Sigmoid colon (tissue), 7 donors: Measurements from ENCODE around the gene GRIK1. TPM values are rescaled to one million over a fixed set of nuclear protein-coding genes. Genes with fewer than 3 reads are reported as not detected.

ENCODE experiments used
- DNase-seq: peaks from one replicate; pipeline ENCODE4 v3.0.0-alpha.2; 2019
- H3K27ac ChIP-seq, 4 donors: fragments of 200-600 bp; sonication (generic); one replicate each; pipeline ENCODE4 v1.5.1; 2016 to 2019; ENCODE audit warnings: mild to moderate bottlenecking in 1 of 4
- H3K27me3 ChIP-seq, 3 donors: fragments of 200-600 bp; sonication (generic); one replicate each; pipeline ENCODE4 v1.5.1; 2019; ENCODE audit warnings: mild to moderate bottlenecking in 1 of 3
- H3K36me3 ChIP-seq, 4 donors: fragments of 200-600 bp; sonication (generic); one replicate each; pipeline ENCODE4 v1.5.1; 2016 to 2019
- H3K4me1 ChIP-seq, 4 donors: fragments of 200-600 bp; sonication (generic); one replicate each; pipeline ENCODE4 v1.5.1; 2017 to 2019
- H3K4me3 ChIP-seq, 4 donors: fragments of 200-600 bp; sonication (generic); one replicate each; pipeline ENCODE4 v1.5.1; 2017 to 2019; ENCODE audit warnings: mild to moderate bottlenecking in 2 of 4, moderate library complexity in 1 of 4
- H3K9me3 ChIP-seq, 4 donors: fragments of 200-600 bp in 3 of 4; sonication (generic) in 3 of 4; one replicate each; pipeline versions ENCODE4 v1.5.1 to v1.6.1; 2013 to 2019
- EP300 ChIP-seq, 4 donors: sonication (generic); formaldehyde crosslinking; IDR thresholded peaks; one replicate each; pipeline ENCODE4 v1.6.1; 2017; ENCODE audit warnings: antibody characterized with exemption in 4 of 4
- POLR2A ChIP-seq, 2 donors: fragments of 450-650 bp; IDR thresholded peaks; one replicate each; pipeline ENCODE4 v1.6.1; 2016; ENCODE audit warnings: antibody characterized with exemption in 2 of 2, mild to moderate bottlenecking in 2 of 2, moderate library complexity in 2 of 2
- POLR2AphosphoS5 ChIP-seq, 4 donors: sonication (generic); formaldehyde crosslinking; IDR thresholded peaks; one replicate each; pipeline ENCODE4 v1.6.1; 2017; ENCODE audit warnings: antibody characterized with exemption in 4 of 4
- WGBS, 2 donors: extraction: QIAGEN DNeasy Blood & Tissue Kit; methylation state at CpG; one replicate each; pipeline ENCODE4 v1.1.7; 2013; 5-methylcytosine and 5-hydroxymethylcytosine counted together
- intact Hi-C: fragments of 100-400 bp; cut with DNase I; formaldehyde crosslinking; loops from one replicate; pipeline ENCODE4 v1.15.1; 2023
- polyA plus RNA-seq, 3 donors: library from polyadenylated mRNA; stranded (reverse); fragments of 200-250 nt; gene quantifications; one replicate each; pipeline ENCODE4 v1.2.3, GENCODE V29; 2013
- total RNA-seq, 4 donors: library from RNA; depleted of rRNA; stranded (reverse); fragments of >200 nt; gene quantifications; one replicate each; pipeline ENCODE4 v1.1.0, GENCODE V29; 2016
- TF ChIP-seq, protein P1 (sequence below), 4 experiments: fragments of 450-650 bp in 3 of 4; fragments of 200-600 bp in 1 of 4; IDR thresholded peaks; one replicate each; pipeline ENCODE4 v1.5.1; 2016 to 2019; ENCODE audit warnings: antibody characterized with exemption in 4 of 4, mild to moderate bottlenecking in 3 of 4, moderate library complexity in 2 of 4
- donor health status: healthy with polysubstance abuse.
- donor health status: Bipolar disorder and iron deficiency.
- donor health status: healthy.

GRIK1 gene
- total and polyA plus RNA-seq, 7 donors = under 0.01 to 0.49 (median 0.13) TPM; not detected in 4

DNA sequence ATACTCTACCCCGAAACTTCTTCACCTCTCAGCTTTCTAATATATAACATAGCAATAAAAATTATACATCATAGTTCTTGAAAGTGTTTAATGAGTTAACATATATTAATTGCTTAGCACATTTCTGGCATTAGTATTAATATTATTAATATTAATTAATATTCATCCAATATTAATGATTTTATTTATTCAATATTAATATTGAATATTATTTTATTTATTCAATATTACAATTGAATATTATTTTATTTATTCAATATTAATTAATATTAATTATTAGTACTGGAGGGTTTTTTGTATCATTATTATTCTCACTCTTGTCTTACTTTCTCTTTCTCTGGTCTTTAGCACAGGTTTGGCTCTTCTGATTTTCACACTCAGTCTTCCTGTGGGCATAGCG is 105.2 kb downstream of the GRIK1 start:
- intact Hi-C loops = no loop called here
- Histone ChIP-seq H3K4me3 (no peak overlapping the region), H3K36me3 (no peaks in the 10 kb centered on the region), H3K27me3 (no peaks in the 10 kb centered on the region), H3K9me3 (peaks cover 0 to 5% (median 2%) of the 10 kb centered on the region in 4 donors), H3K4me1 (no peaks in the 10 kb centered on the region), H3K27ac (no peak overlapping the region)
- DNase-seq = no peak
- WGBS, 2 donors = 91 to 92% methylated on average over 2 of the region's 2 CpGs
- TF ChIP-seq, protein P1, sequence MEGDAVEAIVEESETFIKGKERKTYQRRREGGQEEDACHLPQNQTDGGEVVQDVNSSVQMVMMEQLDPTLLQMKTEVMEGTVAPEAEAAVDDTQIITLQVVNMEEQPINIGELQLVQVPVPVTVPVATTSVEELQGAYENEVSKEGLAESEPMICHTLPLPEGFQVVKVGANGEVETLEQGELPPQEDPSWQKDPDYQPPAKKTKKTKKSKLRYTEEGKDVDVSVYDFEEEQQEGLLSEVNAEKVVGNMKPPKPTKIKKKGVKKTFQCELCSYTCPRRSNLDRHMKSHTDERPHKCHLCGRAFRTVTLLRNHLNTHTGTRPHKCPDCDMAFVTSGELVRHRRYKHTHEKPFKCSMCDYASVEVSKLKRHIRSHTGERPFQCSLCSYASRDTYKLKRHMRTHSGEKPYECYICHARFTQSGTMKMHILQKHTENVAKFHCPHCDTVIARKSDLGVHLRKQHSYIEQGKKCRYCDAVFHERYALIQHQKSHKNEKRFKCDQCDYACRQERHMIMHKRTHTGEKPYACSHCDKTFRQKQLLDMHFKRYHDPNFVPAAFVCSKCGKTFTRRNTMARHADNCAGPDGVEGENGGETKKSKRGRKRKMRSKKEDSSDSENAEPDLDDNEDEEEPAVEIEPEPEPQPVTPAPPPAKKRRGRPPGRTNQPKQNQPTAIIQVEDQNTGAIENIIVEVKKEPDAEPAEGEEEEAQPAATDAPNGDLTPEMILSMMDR (IDR thresholded peaks at IDR 0.05) = no peak
- no peak for TF ChIP-seq POLR2A (IDR thresholded peaks at IDR 0.05)
- no peak for TF ChIP-seq POLR2AphosphoS5 (IDR thresholded peaks at IDR 0.05)
- TF ChIP-seq EP300 (IDR thresholded peaks at IDR 0.05) = no peak

GRCh38 chr21:29832217-29832616 is 107.6 kb downstream of the GRIK1 start:
- DNase-seq = no peak
- intact Hi-C loops = no loop called here
- H3K27ac ChIP-seq = no peak overlapping the region
- no peaks in the 10 kb centered on the region for H3K36me3 ChIP-seq
- peaks cover 0 to 9% (median 3%) of the 10 kb centered on the region in 4 donors for H3K9me3 ChIP-seq
- H3K4me1 ChIP-seq = no peaks in the 10 kb centered on the region
- TF ChIP-seq POLR2AphosphoS5 (IDR thresholded peaks at IDR 0.05) (no peak), EP300 (IDR thresholded peaks at IDR 0.05) (no peak), POLR2A (IDR thresholded peaks at IDR 0.05) (no peak)
- TF ChIP-seq, protein P1 (IDR thresholded peaks at IDR 0.05) = no peak
- WGBS, 2 donors = 84 to 94% methylated on average over 2 of the region's 2 CpGs
- no peak overlapping the region for H3K4me3 ChIP-seq
- H3K27me3 ChIP-seq = no peaks in the 10 kb centered on the region

DNA sequence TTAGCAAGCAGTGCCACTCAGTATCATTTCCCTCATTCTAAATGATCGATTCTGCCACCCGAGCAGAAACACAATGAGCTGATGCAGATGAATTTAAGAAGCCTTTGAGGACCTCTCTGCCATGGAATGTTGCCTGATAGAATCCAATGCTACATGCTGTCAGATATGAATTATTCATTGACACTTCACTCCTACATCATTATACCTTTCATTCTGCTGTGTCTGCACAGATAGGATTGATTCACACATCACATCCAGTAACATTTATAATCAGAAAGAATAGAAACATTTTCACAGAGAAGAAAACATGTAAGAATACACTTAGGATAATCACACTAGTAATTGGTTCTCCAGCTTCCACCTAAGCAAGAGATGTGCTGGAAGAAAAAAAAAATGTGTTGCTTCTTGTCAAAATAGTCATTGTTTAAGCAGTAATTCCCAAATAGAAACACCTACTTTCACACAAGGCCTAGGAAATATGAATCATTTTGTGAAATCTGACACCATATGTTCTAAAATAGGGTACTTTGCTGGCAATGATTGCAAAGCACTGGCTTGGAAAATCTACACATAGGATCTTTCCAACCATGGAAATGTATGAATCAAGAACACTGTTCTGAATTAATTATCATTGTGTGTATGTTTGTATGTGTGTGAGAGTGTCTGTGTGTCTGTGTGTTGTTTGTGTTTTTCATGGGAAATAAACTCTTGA is 110.1 kb downstream of the GRIK1 start:
- no peak for DNase-seq
- Histone ChIP-seq H3K4me3 (no peak overlapping the region), H3K27me3 (no peaks in the 10 kb centered on the region), H3K4me1 (no peaks in the 10 kb centered on the region), H3K9me3 (peaks cover 0 to 10% (median 3%) of the 10 kb centered on the region in 4 donors), H3K36me3 (no peaks in the 10 kb centered on the region), H3K27ac (no peak overlapping the region)
- 90 to 91% methylated on average over 2 of the region's 2 CpGs for WGBS, 2 donors
- intact Hi-C loops = no loop called here
- TF ChIP-seq POLR2AphosphoS5 (IDR thresholded peaks at IDR 0.05) = no peak

- WGBS, 2 donors = 85 to 91% methylated on average over 2 of the region's 2 CpGs
- no peaks in the 10 kb centered on the region for H3K4me1 ChIP-seq
- TF ChIP-seq, protein P1 (IDR thresholded peaks at IDR 0.05) = no peak
- TF ChIP-seq EP300 (IDR thresholded peaks at IDR 0.05) = no peak
- no peak for TF ChIP-seq POLR2AphosphoS5 (IDR thresholded peaks at IDR 0.05)
- TF ChIP-seq POLR2A (IDR thresholded peaks at IDR 0.05) = no peak
- peaks cover 0 to 9% (median 2%) of the 10 kb centered on the region in 4 donors for H3K9me3 ChIP-seq
- DNase-seq = no peak
- H3K27ac ChIP-seq = no peak overlapping the region
- H3K4me3 ChIP-seq = no peak overlapping the region
- no peaks in the 10 kb centered on the region for H3K36me3 ChIP-seq
- intact Hi-C loops = no loop called here
- H3K27me3 ChIP-seq = no peaks in the 10 kb centered on the region
Observed at GRCh38 chr21:29827647-29828046, 112.1 kb downstream of the GRIK1 start.

GRCh38 chr21:29827236-29827635 is 112.6 kb downstream of the GRIK1 start:
- Histone ChIP-seq H3K27ac (no peak overlapping the region), H3K36me3 (no peaks in the 10 kb centered on the region), H3K4me1 (no peaks in the 10 kb centered on the region), H3K4me3 (no peak overlapping the region), H3K27me3 (no peaks in the 10 kb centered on the region), H3K9me3 (peaks cover 0 to 6% (median under 1%) of the 10 kb centered on the region in 4 donors)
- DNase-seq = no peak
- WGBS, 2 donors = 95 to 96% methylated on average over 3 of the region's 3 CpGs
- TF ChIP-seq, protein P1 (IDR thresholded peaks at IDR 0.05) = no peak
- TF ChIP-seq POLR2AphosphoS5 (IDR thresholded peaks at IDR 0.05) (no peak), EP300 (IDR thresholded peaks at IDR 0.05) (no peak), POLR2A (IDR thresholded peaks at IDR 0.05) (no peak)
- intact Hi-C loops = no loop called here
